GM10266 (cell line): ENCODE measurements around the gene TMEM62.

ENCODE experiments used
- DNase-seq: peaks from one replicate; pipeline ENCODE4 v3.0.0; 2012; ENCODE audit errors: extremely low spot score
- TF ChIP-seq, protein P1 (sequence below): IDR thresholded peaks from 2 replicates; pipeline ENCODE4 v1.5.1; 2012; ENCODE audit warnings: mild to moderate bottlenecking, low read depth; ENCODE audit not compliant: control insufficient read depth, insufficient read depth; ENCODE audit errors: missing control alignments

Gene TMEM62

DNA sequence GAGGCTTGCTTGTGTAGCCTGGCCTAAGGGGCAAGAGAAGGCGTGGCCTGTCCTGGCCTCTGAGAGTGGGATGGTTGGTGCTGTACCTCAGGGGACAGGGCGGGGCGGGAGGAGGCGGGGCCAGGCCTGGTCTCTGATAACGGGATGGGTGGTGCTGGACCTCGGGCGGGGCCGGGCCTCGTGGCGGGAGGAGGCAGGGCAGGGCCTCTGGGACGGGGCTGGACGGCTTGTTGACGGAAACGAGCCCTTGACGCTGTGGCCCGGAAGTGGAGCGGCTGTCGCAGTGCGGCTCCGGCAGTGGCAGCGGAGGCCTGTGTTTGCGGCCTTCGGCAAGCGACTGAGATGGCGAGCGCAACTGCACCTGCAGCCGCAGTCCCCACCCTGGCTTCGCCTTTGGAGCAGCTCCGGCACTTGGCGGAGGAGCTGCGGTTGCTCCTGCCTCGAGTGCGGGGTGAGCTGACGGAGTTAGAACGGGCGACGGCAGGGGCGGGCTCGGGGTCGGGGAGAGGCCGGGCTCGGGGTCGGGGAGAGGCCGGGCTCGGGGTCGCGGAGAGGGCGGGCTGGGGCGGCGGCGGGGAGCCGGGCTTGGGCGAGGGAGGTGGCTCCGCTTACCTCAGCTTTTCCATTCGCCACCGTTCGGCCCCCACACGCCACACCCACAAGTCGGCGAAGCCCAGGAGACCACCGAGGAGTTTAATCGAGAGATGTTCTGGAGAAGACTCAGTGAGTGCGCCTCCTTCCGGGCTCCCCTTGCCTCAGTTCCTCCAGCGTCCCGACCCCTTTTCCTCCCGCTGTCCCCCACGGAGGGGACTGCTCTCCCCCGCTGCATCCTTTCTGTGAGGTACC lies 52.0 kb downstream of the TMEM62 start, which contains the start of gene CCNDBP1:
Gene CCNDBP1, plus strand, starts transcription at position 247 of the 846 bp plus-strand sequence. Its CDS starts 96 bp downstream, at position 343.
- DNase-seq = peak; percentile 99
- TF ChIP-seq, protein P1, sequence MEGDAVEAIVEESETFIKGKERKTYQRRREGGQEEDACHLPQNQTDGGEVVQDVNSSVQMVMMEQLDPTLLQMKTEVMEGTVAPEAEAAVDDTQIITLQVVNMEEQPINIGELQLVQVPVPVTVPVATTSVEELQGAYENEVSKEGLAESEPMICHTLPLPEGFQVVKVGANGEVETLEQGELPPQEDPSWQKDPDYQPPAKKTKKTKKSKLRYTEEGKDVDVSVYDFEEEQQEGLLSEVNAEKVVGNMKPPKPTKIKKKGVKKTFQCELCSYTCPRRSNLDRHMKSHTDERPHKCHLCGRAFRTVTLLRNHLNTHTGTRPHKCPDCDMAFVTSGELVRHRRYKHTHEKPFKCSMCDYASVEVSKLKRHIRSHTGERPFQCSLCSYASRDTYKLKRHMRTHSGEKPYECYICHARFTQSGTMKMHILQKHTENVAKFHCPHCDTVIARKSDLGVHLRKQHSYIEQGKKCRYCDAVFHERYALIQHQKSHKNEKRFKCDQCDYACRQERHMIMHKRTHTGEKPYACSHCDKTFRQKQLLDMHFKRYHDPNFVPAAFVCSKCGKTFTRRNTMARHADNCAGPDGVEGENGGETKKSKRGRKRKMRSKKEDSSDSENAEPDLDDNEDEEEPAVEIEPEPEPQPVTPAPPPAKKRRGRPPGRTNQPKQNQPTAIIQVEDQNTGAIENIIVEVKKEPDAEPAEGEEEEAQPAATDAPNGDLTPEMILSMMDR = peak; percentile 51

DNA sequence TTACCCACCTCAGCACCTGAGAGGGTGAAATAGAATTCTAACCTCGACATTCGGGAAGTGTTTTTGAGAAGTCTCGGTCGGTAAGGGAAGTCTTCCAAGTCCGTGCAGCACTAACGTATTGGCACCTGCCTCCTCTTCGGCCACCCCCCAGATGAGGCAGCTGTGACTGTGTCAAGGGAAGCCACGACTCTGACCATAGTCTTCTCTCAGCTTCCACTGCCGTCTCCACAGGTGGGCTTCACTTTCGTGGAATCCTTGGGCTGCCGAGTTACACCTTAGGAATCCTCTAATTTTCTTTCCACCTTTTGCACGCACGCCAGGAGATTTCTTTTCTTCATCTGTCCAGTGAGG lies 52.6 kb downstream of the TMEM62 start:
- TF ChIP-seq, protein P1 = no peak
- peak; percentile 59 for DNase-seq

DNA sequence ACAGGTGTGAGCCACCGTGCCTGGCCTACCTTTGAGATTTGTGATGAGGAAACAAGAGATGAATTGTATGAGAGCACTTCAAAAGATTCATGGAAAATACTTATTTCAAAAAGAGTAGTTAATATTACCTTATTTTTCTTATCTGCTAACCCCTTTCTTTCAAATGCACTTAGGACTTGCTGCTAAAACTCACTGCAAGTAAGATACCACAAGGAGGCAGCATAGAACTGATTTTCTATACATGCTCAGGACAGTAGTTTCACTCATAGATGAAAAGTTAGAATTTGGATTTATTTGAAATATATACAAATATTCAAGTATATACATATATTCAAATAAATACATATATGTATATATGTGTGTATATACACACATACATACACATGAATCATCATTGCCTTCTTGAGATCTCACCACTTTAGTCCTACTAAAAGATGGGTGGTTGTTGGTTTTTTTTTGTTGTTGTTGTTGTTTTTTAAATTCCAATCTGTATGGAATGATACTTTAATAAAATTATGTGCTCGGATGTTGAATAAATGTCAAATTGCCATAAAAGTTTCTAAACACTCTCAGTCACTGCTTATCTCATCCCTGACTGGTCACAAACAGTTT lies 54.3 kb downstream of the TMEM62 start:
- TF ChIP-seq, protein P1 = peak; percentile 67
- DNase-seq = peak; percentile 55

DNA sequence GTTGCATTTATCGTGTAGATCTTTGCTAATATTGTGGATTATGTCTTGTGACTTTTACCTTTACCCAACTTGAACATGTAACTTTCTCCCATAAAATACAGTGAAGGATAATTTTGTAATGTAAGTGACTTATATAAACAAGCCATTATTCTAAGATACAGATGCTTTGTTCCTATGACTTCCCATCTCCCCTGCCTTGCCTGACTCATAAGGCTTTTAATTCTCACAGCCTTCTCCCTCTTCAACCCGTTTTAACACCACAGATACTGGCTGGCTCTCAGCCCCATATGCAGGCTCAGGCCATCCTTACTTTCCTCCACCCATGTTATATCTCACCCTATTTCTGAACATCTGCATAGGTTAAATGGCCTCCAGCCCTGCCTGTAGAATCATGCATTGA lies 55.9 kb downstream of the TMEM62 start:
- DNase-seq = no peak
- TF ChIP-seq, protein P1 = no peak

DNA sequence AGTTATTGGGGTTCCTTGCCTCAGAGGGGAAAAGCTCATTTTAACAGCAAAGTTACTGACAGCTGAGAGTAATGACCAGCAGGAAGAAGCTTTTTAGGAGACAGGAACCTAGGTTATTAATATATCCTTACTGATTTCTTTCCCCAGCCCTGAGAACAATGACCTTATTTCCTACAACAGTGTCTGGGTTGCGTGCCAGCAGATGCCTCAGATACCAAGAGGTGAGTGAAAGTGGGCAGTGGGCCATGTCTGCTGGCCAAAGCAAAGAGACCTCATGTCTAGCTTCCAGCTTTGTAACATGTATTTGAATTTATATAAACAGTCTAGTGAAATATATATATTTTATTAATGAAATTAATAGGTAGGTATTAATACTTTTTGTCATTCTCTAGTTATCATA lies 56.8 kb downstream of the TMEM62 start:
- TF ChIP-seq, protein P1 = no peak
- no peak for DNase-seq

DNA sequence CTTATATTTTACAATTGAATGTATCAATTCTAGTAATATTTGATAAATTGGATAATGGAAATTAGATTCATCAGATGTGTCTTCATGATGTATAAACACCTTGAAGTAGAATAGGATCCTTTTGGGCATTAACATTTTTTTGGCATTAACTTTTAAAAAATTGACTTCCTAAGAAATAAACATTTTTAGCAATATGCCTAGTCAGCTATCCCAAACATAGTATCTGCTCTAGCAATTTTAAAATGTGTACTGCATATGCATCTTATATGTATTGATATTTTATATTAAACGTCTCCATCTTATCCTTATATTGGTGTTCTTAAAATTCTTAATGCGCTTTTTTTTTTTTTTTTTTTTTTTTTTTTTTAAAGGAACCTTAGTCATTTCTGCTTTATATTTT lies 60.3 kb downstream of the TMEM62 start:
- TF ChIP-seq, protein P1 = no peak
- no peak for DNase-seq

DNA sequence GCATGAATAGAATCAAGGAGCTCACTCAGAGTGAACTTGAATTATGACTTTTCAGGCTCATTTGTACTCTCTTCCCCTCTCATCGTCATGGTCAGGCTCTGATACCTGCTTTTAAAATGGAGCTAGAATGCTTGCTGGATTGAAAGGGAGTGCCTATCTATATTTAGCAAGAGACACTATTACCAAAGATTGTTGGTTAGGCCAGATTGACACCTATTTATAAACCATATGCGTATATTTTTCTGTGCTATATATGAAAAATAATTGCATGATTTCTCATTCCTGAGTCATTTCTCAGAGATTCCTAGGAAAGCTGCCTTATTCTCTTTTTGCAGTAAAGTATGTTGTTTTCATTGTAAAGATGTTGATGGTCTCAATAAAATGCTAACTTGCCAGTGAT lies 61.4 kb downstream of the TMEM62 start:
- DNase-seq = no peak
- TF ChIP-seq, protein P1 = no peak
